Glomerular visceral epithelial cell (primary cell): ENCODE measurements around the gene TMED3.

Source experiments
- DNase-seq: peaks from one replicate; pipeline ENCODE4 v3.0.0-alpha.2; 2016; ENCODE audit errors: extremely low spot score

Gene TMED3

DNA sequence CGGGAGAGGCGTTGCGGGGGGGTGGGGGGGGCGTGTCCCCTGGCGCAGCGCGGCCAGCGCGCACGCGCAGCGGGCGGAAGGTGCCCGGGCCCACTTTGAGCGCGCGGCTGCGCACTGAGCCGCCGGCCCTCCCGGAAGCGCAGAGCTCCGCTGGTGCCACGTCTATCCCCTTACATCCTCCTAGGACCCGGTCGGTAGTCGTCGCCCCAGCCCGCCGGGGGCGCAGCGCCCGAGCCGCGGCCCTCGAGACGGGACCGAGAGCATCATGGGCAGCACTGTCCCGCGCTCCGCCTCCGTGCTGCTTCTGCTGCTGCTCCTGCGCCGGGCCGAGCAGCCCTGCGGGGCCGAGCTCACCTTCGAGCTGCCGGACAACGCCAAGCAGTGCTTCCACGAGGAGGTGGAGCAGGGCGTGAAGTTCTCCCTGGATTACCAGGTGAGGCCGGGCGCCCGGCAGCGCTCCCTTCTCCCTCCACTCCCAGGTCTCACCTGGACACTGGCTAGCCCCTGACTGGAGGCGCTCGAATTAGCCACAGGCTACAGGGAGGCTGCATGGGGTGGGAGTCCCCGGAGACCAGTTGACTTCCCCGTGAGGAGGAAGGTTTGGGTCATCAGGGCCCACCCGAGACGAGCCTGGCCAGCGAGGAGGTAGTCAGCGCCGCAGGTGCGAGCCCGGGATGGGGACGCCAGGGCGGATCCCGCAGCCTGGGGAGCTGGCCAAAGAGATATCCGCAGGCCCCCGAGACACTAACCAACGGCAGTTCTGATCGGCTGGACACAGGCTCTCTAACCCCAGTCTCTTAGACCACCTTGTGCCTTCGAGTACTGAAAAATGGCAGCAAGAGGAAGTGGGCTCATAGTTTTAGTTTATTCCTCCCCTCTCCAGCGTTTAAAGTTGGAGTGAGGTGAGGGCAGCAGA, at the start of gene TMED3:
Gene TMED3 (plus strand): TSS at position 128 of the 916 bp plus-strand sequence. CDS start 138 bp downstream, at position 266.
- DNase-seq: peak; percentile 90

DNA sequence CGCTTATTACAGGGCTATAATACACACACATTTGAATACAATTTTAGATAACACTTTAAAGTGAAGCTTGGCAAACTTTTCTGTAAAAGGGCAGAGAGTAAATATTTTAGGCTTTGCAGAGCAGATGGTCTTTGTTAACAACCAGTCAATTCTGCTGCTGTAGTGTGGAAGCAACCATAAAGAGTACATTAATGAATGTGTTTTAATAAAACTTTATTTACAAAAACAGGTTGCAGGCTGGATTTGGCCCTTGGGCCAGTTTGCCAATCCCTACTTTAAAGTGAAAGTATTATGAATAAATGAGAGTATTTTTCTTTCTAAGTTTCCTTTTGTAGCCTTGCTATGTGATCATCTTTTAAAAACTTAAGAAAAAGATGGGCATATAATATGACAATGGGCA, 49.1 kb upstream of the TMED3 start:
- DNase-seq: no peak

DNA sequence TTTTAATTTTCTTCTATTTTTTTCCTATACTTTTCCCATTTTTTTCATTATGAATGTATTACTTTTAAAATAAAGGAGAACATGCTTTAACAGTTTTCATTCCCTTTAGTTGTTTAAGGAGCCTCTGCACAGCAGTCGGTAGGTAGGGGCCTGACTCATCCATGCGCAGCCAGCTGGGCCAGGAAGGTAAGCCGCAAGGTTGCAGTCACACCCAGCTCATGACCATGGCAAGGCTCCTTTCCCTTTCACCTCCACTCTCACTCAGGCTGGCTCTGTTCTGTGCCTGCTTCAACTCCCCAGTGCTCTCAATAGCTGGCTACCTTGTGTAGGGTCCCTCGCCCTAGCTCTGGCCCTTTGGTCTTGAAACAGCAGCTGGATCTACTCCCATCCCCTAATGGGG, 45.7 kb upstream of the TMED3 start:
- DNase-seq: no peak

GRCh38 chr15:79265987-79266579, 44.8 kb upstream of the TMED3 start:
- no peak for DNase-seq

DNA sequence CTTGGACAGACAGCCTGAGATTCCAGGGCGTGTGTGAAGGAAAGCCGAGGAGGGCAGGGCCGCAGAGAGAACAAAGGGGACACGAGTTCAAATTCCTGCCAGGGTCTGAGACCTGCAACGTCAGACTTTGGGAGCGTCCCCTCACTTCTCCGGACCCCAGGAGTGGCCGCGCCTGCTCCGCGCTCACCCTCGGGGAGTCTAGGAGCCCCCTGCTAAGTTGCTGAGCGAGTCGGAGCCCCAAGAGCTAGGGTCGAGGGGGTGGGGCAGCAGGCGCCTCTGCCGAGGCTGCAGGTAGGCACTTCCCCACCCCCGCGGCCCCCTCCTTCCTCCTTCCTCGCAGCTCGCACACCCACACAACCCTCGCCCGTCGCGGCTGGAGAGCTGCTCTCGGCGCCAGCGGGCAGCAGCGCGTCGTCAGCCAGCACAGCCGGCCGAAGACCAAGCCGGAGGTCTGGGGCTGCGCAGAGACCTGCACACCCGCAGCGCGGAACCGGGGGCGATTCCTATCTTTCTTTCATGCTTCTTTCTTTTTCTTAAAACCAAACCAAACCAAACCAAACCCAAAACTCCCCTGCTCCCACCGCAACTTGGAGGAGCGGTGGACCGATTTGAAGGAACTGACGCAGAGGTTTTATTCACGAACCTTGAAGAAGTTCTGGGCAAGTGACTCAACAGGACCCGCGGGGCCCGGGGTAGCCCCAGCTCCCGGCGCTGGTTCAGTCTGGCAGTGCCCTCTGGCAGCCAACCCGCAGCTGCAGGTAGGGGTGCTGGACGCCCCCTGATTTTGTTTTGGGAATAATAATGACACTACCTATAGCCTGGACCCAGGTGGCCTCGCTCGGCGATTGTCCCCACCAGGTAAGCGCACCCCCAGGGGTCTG, 28.3 kb upstream of the TMED3 start, which contains the start of gene ANKRD34C:
Gene ANKRD34C (plus strand): TSS at position 352 of the 881 bp plus-strand sequence. CDS start 10,563 bp downstream, outside the sequence.
- DNase-seq: no peak

DNA sequence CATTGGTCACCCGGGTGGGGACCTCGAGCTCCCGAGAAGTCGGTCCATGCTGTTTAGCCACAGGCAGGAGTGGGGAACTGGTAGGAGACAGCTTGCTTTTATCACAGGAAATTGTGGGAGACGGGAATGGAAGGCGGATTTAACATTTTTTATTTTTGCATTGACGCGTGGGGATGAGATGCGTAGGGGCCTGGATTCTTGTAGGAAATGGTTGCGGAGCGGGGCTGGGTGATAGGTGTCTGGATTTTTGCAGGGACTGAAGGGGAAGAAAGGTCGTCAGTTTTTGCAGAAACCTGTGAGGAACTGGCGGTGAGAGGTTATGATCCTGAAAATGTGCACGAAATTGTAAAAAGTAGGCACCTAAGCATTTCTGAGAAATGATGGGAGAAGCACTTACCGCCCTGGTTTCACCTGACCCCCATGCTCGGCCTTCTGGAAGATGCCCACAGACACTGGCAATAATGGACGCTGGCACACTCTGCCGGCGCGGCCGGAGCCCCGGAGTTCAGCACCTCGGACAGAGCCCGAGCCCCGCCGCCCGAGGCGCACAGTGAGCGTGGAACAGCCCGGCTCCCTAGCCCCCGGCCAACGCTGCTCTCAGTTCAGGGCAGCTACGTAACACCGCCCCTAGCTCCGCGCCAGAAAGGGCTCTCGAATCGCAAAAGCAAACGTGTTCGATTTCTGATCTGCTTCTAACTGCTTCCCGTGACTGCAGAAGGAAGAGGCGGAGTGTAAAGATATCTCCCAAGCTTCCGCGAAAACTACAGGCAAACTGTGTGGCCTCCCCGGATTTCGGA, 27.5 kb upstream of the TMED3 start:
- DNase-seq: peak; percentile 28

- no peak for DNase-seq
Observed at GRCh38 chr15:79290642-79291275, 20.2 kb upstream of the TMED3 start.

DNA sequence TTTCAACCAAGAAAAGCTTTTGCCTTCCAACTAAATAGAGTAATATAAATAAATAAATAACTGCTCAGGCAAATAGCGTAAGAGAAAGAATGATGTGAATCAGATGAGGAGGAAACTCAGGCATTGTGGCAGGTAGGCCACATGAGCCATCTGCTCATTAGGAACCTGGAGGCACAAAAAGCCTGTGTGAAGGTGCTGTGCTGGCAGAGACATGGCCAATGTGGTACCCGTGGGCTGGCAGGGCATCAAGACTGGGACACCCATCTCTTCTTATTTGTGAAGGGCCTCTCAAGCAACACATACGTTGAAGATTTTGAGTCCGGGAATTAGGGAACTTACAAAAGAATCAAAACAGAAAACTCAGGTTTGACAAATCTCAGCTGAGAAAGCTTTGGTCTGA, 18.9 kb upstream of the TMED3 start:
- no peak for DNase-seq

GRCh38 chr15:79294075-79294474, 16.8 kb upstream of the TMED3 start:
- DNase-seq: no peak

DNA sequence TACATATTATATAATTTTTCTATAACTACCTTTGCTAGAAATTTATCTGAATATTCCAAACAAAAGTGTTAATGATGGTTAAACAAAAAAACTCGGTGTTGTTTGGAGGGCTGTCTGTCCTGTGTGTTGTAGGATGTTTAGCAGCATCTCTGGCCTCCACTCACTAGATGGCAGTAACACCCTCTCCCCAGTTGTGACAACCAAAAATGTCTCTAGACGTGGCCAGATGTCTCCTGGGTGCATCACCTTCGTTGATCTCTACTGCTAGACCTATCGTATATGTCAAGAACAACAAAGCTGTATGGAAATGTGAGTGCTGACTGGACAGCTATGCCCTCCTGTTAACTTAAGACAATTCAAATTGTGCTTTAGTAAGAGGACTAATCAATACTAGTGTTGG, 14.3 kb upstream of the TMED3 start:
- DNase-seq: no peak

- DNase-seq: no peak
Observed at GRCh38 chr15:79299126-79299840, 11.6 kb upstream of the TMED3 start.

DNA sequence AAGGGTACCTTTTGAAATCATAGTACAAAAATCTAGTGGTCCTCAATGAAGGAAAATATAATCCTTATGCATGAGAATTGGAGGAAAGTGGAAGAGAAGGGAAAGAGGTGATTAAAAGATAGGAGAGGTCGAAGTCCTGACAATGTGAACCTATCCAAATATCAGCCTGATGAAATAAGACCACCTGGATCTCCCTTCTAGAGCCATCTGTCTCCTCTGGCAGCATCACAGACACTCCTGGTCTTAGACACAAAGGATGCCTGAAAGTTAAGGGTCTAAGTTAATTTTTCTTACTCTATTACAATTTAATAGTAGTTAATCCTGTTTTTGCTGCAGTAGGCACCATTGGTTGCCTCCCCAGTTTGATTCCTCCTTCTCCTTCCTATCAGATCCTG, 11.1 kb upstream of the TMED3 start:
- no peak for DNase-seq

- DNase-seq: no peak
Observed at GRCh38 chr15:79307251-79307650, 3.7 kb upstream of the TMED3 start.

DNA sequence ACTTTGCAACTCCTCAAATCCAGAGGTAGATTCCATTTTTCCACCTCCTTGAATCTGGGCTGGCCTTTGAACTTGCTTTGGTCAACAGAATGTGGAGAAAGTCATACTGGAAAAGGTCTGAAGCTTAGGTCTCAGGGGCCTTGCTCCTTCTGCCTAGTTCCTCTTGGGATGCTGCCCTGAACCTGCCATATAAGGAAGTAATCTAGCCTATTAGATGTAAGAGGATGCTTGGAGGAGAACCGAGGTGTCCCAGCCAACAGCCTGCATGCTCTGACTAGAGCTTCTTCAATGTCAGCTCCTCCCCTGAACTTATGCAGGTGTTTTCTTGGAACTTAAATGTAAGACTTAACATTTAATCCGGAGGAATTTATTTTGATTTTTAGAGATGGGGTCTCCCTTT, 2.0 kb upstream of the TMED3 start:
- no peak for DNase-seq

DNA sequence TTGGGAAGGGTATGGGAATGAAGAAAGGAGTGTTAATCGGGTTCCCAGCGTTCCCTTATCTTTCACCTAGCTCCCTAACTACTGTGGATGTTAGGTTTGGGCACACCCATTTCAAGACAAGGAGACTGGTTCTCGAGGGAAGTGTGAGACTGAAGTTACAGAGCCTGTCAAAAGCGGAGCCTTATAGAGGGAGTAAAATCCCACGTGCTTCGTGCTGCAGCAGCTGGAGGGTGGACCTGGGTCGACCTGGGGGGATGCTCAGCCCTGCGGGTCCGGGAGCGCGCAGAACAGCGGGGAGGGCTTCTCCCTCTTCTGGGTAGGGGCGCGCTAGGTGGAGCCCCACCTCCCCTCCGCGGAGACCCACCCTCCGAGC, 314 bp upstream of the TMED3 start:
- no peak for DNase-seq

DNA sequence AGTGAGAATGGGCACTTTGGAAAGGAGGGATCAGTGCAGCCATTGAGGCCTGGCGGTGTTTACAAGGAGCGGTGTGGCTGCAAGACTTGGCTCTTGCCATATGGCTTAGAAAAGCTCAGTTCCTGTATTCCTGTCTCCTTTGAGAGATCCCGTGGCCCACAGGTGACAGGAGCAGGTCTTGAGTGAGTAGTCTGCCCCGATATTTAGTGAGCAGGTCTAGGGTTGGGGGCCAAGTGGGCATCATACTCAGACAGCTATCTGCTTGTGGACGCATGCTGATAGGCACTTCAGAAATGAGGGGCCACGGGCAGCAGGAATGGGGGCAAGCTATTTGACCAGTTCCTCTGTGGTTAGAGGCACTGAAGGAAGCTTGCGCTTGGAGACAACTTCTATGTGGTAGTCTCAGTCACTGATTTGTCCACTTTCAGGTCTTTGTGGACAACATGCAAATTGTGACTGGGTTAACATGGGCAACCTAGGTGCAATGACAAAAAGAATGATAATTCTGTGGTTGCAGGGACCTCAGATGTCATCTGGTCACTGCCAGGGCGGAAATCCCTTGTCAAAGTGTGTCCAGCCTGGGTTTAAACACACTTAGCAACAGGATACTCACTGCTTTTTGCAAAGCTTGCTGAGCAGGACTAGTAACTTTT, 1.1 kb downstream of the TMED3 start:
- no peak for DNase-seq

DNA sequence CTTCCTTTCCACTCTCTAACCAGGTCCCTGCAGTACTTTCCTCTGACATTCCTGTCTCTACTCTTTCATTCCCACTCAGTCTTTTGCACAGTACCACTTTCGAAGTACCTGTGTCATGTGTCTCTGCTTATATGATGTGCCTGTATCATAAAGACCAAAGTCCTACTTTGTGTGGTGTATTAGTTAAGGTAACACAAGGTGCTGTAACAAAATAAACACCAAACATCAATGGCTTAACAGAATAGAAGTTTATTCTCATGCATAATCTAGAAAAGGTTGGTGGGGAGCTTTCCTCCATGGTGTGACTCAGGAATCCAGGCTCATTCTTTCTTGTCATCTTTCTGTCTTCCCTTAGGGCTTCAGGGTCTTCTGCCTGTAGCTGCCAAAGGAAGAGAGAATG, 3.3 kb downstream of the TMED3 start:
- no peak for DNase-seq

GRCh38 chr15:79314811-79315210, 3.9 kb downstream of the TMED3 start:
- DNase-seq: no peak

DNA sequence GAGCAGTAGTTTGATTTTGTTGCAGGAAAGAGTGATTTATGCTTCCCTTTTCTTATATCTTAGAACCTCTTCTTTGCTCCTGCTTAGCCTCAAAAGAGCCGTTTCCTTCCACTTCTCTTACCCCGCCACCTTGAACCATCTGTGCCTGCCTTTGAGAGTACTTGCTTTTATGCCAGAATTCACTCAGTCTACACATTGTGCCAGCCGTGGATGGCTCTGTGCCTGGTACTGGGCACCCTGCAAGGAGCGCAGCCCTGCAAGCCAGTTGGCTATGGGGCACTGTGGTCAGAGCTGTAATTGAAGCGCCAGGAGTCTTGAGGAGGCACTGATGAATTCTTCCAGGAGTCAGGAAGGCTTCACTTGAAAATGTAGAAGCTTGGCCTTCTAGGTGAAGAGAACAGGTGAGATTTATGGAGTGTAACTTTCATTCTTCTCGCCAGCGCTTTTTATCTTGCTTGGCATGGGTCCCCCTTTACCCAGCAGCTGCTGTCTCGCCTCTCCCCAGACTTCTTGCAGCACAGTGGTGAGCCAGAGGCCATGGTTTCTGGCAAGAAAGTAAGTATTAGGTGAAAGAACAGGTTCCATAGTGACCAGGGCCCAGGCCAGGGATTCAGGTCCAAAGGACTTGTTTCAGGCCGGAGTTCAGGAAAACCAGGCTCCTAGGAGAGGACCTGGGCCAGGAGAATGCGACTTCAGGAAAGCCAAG, 4.9 kb downstream of the TMED3 start:
- no peak for DNase-seq
